Measurements from ENCODE around the gene IL22. TPM values are rescaled to one million over a fixed set of nuclear protein-coding genes. Genes with fewer than 3 reads are reported as not detected.

The IL22 gene
- total and polyA plus RNA-seq, 2 donors (not counting 1 experiment from before 2014, with no cell fraction given), result not detected

DNA sequence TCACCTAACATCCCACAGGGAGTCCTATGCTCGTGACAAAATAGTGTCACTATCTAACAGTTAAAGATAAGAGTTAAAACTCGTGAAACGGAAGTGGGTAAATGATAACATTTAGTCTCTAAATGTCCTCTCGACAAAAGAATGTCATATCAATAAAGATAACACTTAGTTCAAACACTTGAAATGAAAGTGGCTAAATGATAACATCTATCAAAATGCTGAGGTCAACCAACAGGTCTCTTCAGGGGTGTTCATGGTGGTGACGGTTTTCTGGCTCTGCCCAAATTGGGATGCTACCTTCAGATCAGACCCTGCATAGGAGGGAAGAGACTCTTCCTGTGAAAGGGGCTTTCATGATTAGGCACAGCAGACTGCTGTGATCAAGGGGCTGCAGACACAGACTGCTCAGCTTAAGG is 49.9 kb downstream of the IL22 start:
- ChIA-PET CTCF (interaction anchor here (0.7 kb wide), 1 partner anchor 570 kb away, joined by 3 read pairs; no protein-coding TSS in a partner anchor), POLR2A (no interaction called here)
- Histone ChIP-seq H3K79me2 (ENCODE audit: control insufficient read depth, insufficient read depth, low read length) (no peaks in the 10 kb centered on the region), H3K4me2 (replicated peaks; ENCODE audit: low read depth, low read length, poor library complexity, severe bottlenecking) (no peak overlapping the region), H4K20me1 (ENCODE audit: control insufficient read depth, insufficient read depth, low read length, poor library complexity, severe bottlenecking) (no peaks in the 10 kb centered on the region), H3K9ac (ENCODE audit: low read length) (no peak overlapping the region), H3K36me3 (replicated peaks in 1 of 2; ENCODE audit: control extremely low read depth in 1 of 2, control insufficient read depth in 1 of 2, extremely low read depth in 1 of 2, insufficient read depth in 2 of 2, low read length in 1 of 2) (no peaks in the 10 kb centered on the region), H3K27ac (ENCODE audit: low read length in 2 of 2) (no peak overlapping the region), H3K9me3 (ENCODE audit: control extremely low read depth in 1 of 3, control insufficient read depth in 2 of 3, insufficient read depth in 1 of 3, low read length in 2 of 3) (no peaks in the 10 kb centered on the region), H3K4me3 (ENCODE audit: control extremely low read depth in 1 of 5, extremely low read depth in 1 of 5, insufficient read depth in 1 of 5, low read depth in 2 of 5, low read length in 4 of 5) (no peak overlapping the region), H3K27me3 (replicated peaks in 1 of 4; ENCODE audit: control extremely low read depth in 1 of 4, control insufficient read depth in 3 of 4, insufficient read depth in 4 of 4, low read length in 3 of 4) (no peaks in the 10 kb centered on the region), H2AFZ (ENCODE audit: insufficient read depth, low read depth, low read length, poor library complexity, severe bottlenecking) (no peak overlapping the region), H3K4me1 (ENCODE audit: control insufficient read depth in 2 of 2, insufficient read depth in 2 of 2, low read length in 2 of 2) (no peaks in the 10 kb centered on the region)
- TF ChIP-seq EZH2 (IDR thresholded peaks at IDR 0.05; ENCODE audit: borderline replicate concordance, insufficient read depth, low read depth, low read length, poor library complexity, severe bottlenecking), result no peak
- TF ChIP-seq, protein P1, sequence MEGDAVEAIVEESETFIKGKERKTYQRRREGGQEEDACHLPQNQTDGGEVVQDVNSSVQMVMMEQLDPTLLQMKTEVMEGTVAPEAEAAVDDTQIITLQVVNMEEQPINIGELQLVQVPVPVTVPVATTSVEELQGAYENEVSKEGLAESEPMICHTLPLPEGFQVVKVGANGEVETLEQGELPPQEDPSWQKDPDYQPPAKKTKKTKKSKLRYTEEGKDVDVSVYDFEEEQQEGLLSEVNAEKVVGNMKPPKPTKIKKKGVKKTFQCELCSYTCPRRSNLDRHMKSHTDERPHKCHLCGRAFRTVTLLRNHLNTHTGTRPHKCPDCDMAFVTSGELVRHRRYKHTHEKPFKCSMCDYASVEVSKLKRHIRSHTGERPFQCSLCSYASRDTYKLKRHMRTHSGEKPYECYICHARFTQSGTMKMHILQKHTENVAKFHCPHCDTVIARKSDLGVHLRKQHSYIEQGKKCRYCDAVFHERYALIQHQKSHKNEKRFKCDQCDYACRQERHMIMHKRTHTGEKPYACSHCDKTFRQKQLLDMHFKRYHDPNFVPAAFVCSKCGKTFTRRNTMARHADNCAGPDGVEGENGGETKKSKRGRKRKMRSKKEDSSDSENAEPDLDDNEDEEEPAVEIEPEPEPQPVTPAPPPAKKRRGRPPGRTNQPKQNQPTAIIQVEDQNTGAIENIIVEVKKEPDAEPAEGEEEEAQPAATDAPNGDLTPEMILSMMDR (IDR thresholded peaks at IDR 0.05), result no peak
- H3K9me3 Mint-ChIP-seq (ENCODE audit: insufficient read depth), result no peaks in the 10 kb centered on the region
- no peak overlapping the region for H3K4me3 Mint-ChIP-seq
- H3K27ac Mint-ChIP-seq, result no peak overlapping the region
- DNase-seq, result no peak
- ATAC-seq (ENCODE audit: low read depth), result no peak
- intact Hi-C loops (cut with micrococcal nuclease), result no loop called here
- WGBS (ENCODE audit: insufficient coverage), result 100% methylated on average over 1 of the region's 5 CpGs
- H3K27me3 Mint-ChIP-seq, result peaks cover 5% of the 10 kb centered on the region
- H3K4me1 Mint-ChIP-seq, result no peaks in the 10 kb centered on the region

- no peak overlapping the region for H3K9ac ChIP-seq (ENCODE audit: low read length)
- POLR2A ChIA-PET, result interaction anchor here (0.6 kb wide), 1 partner anchor 186 kb away, joined by 3 read pairs; no protein-coding TSS in a partner anchor
- intact Hi-C loops (cut with micrococcal nuclease), result no loop called here
- DNase-seq (no peak), ATAC-seq (ENCODE audit: low read depth) (no peak)
- H3K9me3 Mint-ChIP-seq (ENCODE audit: insufficient read depth), result no peaks in the 10 kb centered on the region
- no peaks in the 10 kb centered on the region for H3K27me3 ChIP-seq (replicated peaks in 1 of 4; ENCODE audit: control extremely low read depth in 1 of 4, control insufficient read depth in 3 of 4, insufficient read depth in 4 of 4, low read length in 3 of 4)
- WGBS (ENCODE audit: insufficient coverage), result 59% methylated on average over 2 of the region's 2 CpGs
- H3K27ac Mint-ChIP-seq, result no peak overlapping the region
- no peaks in the 10 kb centered on the region for H3K9me3 ChIP-seq (ENCODE audit: control extremely low read depth in 1 of 3, control insufficient read depth in 2 of 3, insufficient read depth in 1 of 3, low read length in 2 of 3)
- H3K36me3 ChIP-seq (replicated peaks in 1 of 2; ENCODE audit: control extremely low read depth in 1 of 2, control insufficient read depth in 1 of 2, extremely low read depth in 1 of 2, insufficient read depth in 2 of 2, low read length in 1 of 2), result no peaks in the 10 kb centered on the region
- H3K4me3 ChIP-seq (ENCODE audit: control extremely low read depth in 1 of 5, extremely low read depth in 1 of 5, insufficient read depth in 1 of 5, low read depth in 2 of 5, low read length in 4 of 5), result no peak overlapping the region
- H3K4me1 Mint-ChIP-seq, result no peaks in the 10 kb centered on the region
- H3K27me3 Mint-ChIP-seq, result peaks cover 5% of the 10 kb centered on the region
- no peaks in the 10 kb centered on the region for H3K4me1 ChIP-seq (ENCODE audit: control insufficient read depth in 2 of 2, insufficient read depth in 2 of 2, low read length in 2 of 2)
- CTCF ChIA-PET, result no interaction called here
- H3K27ac ChIP-seq (ENCODE audit: low read length in 2 of 2), result no peak overlapping the region
- H3K4me3 Mint-ChIP-seq, result no peak overlapping the region
- H4K20me1 ChIP-seq (ENCODE audit: control insufficient read depth, insufficient read depth, low read length, poor library complexity, severe bottlenecking), result no peaks in the 10 kb centered on the region
- no peak overlapping the region for H3K4me2 ChIP-seq (replicated peaks; ENCODE audit: low read depth, low read length, poor library complexity, severe bottlenecking)
- no peaks in the 10 kb centered on the region for H3K79me2 ChIP-seq (ENCODE audit: control insufficient read depth, insufficient read depth, low read length)
- H2AFZ ChIP-seq (ENCODE audit: insufficient read depth, low read depth, low read length, poor library complexity, severe bottlenecking), result no peak overlapping the region
- TF ChIP-seq EZH2 (IDR thresholded peaks at IDR 0.05; ENCODE audit: borderline replicate concordance, insufficient read depth, low read depth, low read length, poor library complexity, severe bottlenecking), result no peak
- TF ChIP-seq, protein P1 (IDR thresholded peaks at IDR 0.05), result no peak
Observed at GRCh38 chr12:68200854-68201253, 52.5 kb downstream of the IL22 start.
